GM18507 (cell line): ENCODE results near the gene NBPF15.
"Not testable (repeated sequence)": the region's sequence is repeated elsewhere in the genome, so short reads cannot be mapped to it uniquely, and the experiment has no call there.

Experiments
- DNase-seq: peaks from one replicate; pipeline ENCODE4 v3.0.0; 2011; ENCODE audit warnings: low read depth; ENCODE audit not compliant: insufficient read length; ENCODE audit errors: extremely low spot score
- FAIRE-seq: peaks from 2 replicates; lab custom pipeline; 2011; peaks lifted over from hg19 to GRCh38; lab: Jason Lieb, UNC

NBPF15 gene

GRCh38 chr1:144461136-144461759 lies at the start of gene NBPF15:
Gene NBPF15 (minus strand): TSS chr1:144461669. CDS start chr1:144440003, 21,666 bp downstream.
- FAIRE-seq, result peak; percentile 70
- not testable (repeated sequence) for DNase-seq

- DNase-seq, FAIRE-seq: not testable (repeated sequence)
Measured at GRCh38 chr1:144496429-144496828, 35.0 kb upstream of the NBPF15 start.

- DNase-seq, FAIRE-seq: not testable (repeated sequence)
Measured at GRCh38 chr1:144494130-144494529, 32.7 kb upstream of the NBPF15 start.

- FAIRE-seq, result not testable (repeated sequence)
Measured at GRCh38 chr1:144490394-144490793, 28.9 kb upstream of the NBPF15 start.

GRCh38 chr1:144487002-144487401 lies 25.5 kb upstream of the NBPF15 start:
- FAIRE-seq, DNase-seq: not testable (repeated sequence)

More at GRCh38 chr1:144490394-144490793, 28.9 kb upstream of the NBPF15 start:
- DNase-seq, result not testable (repeated sequence)

- not testable (repeated sequence) for DNase-seq
- peak; percentile 9 for FAIRE-seq
Measured at GRCh38 chr1:144485048-144485993, 23.9 kb upstream of the NBPF15 start.

GRCh38 chr1:144473897-144474296 lies 12.4 kb upstream of the NBPF15 start:
- not testable (repeated sequence) for DNase-seq, FAIRE-seq

GRCh38 chr1:144471434-144471833 lies 10.0 kb upstream of the NBPF15 start:
- not testable (repeated sequence) for FAIRE-seq, DNase-seq

GRCh38 chr1:144461778-144462177 lies 309 bp upstream of the NBPF15 start:
- not testable (repeated sequence) for FAIRE-seq, DNase-seq

GRCh38 chr1:144460686-144461085 lies 783 bp downstream of the NBPF15 start:
- not testable (repeated sequence) for FAIRE-seq

GRCh38 chr1:144442402-144442801 lies 19.1 kb downstream of the NBPF15 start:
- FAIRE-seq, DNase-seq: not testable (repeated sequence)

More at GRCh38 chr1:144460686-144461085, 783 bp downstream of the NBPF15 start:
- not testable (repeated sequence) for DNase-seq

- FAIRE-seq, DNase-seq: not testable (repeated sequence)
Measured at GRCh38 chr1:144439737-144440136, 21.7 kb downstream of the NBPF15 start.

GRCh38 chr1:144418891-144419694 lies 42.4 kb downstream of the NBPF15 start:
- not testable (repeated sequence) for DNase-seq, FAIRE-seq

GRCh38 chr1:144413404-144414118 lies 47.9 kb downstream of the NBPF15 start:
- DNase-seq, FAIRE-seq: not testable (repeated sequence)

GRCh38 chr1:144412491-144413403 lies 48.7 kb downstream of the NBPF15 start:
- not testable (repeated sequence) for FAIRE-seq, DNase-seq

- DNase-seq, FAIRE-seq: not testable (repeated sequence)
Measured at GRCh38 chr1:144412068-144412471, 49.4 kb downstream of the NBPF15 start.

- not testable (repeated sequence) for FAIRE-seq, DNase-seq
Measured at GRCh38 chr1:144402807-144403206, 58.7 kb downstream of the NBPF15 start.
